G401.6 (cell line): ENCODE data around the gene TBC1D1.

ENCODE experiments used
- FAIRE-seq: peaks from 2 replicates; lab custom pipeline; 2012; peaks lifted over from hg19 to GRCh38; lab: Jason Lieb, UNC

Gene TBC1D1

DNA sequence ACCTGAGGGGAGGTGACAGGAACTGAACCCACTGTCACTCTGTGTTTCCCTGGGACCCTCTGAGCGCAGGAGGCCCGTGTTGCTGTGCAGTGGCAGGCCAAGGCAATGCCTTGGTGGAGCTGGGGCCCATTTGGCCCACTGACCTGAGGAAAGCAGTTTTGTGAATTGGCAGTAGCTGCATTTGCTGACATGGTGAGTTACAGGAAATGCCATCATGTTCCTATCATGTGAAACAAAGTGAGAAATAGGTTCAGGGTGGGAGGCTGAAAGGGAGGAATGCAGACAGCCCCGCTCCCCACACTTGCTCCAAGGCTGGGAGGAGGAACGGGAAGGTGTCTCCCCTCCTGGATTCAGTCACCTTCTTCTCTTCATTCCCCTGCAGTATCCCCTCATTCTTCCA is 215.4 kb downstream of the TBC1D1 start:
- FAIRE-seq, result no peak

DNA sequence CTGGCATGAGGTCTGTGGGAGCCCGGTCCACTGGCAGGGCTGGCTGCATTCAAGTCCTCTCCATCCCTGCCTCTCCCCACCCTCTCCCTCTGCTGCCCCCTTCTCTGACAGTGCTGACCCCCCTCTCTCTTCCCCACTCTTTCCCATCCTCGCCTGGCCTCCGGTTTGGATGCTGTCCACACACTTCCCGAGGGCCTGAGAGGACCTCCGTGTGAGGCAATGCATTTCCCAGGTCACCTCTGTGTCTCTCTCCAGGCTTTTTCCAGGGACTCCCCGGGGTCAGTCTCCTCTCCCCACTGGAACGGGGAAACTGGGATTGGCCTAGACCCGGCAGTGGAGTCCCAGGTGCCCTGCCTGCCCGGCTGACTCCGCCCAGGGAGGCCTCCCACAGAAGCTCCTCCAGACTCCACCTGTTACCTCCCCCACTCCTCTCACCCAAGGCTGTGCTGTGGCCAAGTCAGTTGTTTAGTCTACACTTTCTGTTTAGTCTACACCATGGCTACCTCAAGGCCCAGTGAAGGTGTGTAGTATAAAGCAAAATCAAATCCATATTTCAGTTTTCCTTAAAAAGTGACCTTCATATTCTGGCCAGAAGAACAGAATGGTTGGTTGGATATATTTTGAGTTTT is 216.1 kb downstream of the TBC1D1 start:
- FAIRE-seq, result no peak

DNA sequence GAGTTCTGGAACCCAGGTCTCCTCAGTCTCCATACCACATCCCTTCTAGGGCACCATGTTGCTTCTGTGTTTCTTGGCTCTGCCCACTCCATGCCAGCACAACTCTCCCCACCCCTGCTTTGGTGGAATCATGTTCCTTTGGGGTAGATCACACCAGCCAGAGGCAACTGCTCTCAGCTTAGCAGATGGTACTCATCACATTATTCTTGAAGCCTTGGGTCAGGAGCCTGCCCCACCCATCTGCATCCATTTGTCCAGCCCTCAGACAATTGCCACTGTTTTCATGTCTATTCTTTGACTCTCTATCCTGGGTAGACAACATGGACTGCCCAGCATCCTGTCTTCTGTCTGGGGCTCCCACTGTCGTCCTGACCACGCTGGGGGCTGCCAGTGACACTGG is 216.9 kb downstream of the TBC1D1 start:
- FAIRE-seq, result no peak

DNA sequence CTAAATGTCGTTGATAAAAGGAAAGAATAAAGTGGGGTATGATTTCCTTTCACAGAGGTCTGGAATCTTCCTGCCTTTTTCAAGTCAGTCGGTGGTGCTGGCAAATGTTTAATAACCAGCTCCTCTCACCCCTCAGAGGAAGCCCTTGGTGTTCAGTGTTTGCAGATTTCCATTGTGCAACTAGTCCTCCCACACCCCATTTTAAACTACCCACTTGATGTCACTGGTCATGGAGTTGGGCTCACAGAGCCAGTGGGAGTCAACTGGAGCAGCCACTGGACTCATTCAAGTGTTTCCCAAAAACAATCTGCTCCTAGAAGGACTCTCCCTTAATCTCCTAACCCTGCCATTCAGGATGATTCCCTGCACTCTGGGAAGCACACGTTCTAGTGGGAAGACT is 218.5 kb downstream of the TBC1D1 start:
- no peak for FAIRE-seq

DNA sequence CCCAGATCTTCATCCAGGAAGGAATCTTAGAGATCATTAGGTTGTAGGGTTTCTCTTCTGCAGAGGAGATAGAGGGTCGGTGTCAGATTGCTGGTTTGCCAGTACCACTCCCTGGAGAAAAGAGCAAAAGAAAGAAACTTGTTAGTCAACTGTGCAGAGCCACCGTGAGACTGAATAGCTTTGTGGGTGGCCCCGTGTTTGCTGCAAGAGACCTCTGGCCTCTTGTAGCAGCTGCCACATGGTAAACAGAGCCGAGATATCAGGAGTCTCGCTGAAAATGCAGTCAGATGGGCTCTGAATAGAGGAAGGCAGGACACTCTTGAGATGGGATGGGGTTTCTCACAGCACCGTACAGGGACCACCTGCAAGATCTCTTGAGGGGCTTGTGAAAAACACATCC is 219.0 kb downstream of the TBC1D1 start:
- no peak for FAIRE-seq

DNA sequence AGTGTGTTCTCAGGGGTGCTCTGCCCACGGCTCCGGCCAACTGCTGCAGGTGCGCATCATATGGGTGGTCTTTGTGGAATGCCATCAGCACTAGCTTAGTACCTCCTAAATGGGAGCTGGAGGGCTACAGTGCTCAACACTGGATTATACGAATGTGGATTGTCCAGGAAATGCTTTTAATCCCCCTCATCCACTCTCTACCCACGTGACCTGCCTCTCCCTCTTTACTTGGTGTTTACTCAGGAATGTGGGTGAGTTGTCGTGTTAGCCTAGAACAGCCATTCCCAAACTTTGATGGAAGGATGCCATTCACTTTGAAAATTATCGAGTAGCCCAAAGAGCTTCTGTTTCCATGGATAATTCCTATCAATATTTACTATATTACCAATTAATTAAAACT is 220.1 kb downstream of the TBC1D1 start:
- FAIRE-seq, result no peak

DNA sequence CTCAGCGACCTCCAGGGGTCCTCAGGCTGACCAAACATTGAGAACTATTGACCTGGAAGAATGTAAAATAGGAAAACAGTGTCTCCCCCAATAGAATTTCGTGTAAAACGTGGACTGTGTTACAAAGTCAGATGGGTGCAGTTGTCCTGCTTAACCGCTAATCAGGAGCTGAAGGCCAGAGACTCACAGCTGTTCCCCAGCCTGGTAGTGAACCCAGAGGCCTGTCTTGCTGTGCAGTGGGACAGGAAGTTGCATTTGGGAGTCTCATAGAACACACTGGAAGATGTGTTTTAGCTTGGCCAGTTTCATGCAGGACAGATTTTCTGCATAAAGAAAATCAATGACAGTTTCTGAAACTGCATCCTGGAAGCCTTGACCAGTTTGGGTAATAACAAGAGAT is 220.8 kb downstream of the TBC1D1 start:
- no peak for FAIRE-seq

DNA sequence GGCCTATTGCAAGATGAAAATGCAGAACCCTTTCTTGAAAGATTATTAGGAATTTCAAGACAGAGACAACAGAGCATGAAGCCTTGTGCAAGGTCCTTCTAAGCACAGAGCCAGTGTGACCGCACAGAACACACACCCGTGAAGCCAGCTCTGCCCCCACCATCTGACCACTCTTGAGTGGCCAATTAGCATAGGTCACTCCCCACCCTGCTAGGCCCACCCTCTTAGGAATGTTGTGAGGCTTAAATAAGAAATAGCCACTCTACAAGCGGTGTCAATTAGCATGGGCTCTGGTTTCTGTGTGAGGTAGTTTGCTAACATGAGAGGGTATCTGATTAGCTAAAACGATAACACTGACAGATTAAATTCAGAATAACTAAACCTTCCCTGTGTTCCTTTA is 222.2 kb downstream of the TBC1D1 start:
- no peak for FAIRE-seq

DNA sequence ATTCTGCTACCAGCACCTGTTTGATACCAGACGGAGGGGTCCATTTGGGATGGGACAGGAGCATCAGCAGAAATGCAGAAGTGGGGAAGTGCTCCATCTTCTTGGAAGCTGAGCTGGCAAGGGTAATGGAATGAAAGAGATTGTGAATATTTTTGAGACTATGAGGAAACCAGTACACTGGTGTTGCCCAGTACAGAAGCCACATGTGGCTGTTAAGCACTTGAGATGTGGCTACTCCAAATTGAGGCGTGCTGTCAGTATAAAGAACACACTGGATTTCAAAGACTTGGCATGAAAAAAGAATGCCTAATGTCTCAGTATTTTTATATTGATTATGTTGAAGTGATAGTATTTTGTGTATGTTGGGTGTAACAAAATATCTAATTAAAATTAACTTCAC is 222.7 kb downstream of the TBC1D1 start:
- no peak for FAIRE-seq

DNA sequence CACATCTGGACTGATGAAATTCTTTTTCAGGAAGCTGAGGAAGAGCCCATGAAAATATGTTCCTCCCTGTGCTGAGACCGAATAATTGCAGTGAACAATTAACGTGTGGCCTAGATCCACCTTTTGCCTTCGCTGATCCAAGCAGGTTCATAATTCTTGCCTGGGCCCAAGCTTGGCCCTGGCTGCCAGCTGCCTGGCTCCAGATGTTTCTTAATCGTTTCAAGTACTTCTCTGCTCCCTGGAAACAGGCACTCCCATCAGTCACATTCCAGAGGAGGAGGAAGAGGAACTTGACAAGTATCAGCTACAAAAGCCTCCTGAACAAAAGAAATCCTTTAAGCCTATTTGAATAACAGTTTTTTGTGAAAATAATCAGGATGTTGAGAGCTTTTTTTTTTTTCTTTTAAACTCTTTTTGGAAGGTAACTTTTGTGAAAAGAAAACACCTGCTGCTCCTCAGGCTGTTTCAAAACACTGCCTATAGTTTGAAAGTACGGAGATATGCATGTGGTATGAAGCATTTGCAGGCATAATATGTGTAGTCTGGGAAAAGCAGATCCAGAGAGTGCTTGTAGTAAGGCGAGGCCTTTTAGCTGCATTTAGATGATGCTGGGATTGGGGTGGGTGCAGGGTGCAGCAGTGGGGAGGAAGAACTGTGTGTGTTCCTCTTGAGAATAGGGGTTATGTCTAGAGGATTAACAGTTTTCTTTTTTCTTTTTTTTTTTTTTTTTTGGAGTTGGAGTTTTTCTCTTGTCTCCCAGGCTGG is 223.7 kb downstream of the TBC1D1 start:
- FAIRE-seq, result no peak

DNA sequence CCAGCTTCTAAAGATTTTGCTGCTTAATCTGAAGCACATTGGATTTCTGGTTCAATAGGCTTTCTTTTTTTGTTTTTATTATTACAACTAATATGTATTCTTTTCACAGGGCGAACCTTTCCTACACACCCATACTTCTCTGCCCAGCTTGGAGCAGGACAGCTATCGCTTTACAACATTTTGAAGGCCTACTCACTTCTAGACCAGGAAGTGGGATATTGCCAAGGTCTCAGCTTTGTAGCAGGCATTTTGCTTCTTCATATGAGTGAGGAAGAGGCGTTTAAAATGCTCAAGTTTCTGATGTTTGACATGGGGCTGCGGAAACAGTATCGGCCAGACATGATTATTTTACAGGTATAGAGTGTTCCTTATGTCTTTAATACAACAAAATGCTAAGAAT is 224.7 kb downstream of the TBC1D1 start:
- FAIRE-seq, result no peak

DNA sequence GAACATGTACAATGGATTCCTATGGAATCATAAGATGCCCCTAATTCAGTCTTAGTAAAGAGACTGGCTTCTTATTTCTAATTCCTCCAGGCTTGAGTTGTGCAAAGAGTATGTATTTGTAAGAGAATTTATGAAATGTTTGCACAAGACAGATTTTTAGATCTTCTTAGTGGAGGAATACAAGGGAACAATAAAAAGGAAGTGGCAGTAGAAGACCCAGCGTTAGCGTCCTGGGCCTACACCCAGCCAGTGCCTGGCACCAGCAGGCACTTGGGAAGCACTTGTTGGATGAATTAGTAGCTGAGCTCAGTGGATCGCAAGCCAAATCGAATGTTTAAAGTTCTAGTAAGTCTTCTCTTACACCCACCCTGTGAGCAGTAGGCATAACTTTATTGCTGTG is 226.7 kb downstream of the TBC1D1 start:
- FAIRE-seq, result no peak

DNA sequence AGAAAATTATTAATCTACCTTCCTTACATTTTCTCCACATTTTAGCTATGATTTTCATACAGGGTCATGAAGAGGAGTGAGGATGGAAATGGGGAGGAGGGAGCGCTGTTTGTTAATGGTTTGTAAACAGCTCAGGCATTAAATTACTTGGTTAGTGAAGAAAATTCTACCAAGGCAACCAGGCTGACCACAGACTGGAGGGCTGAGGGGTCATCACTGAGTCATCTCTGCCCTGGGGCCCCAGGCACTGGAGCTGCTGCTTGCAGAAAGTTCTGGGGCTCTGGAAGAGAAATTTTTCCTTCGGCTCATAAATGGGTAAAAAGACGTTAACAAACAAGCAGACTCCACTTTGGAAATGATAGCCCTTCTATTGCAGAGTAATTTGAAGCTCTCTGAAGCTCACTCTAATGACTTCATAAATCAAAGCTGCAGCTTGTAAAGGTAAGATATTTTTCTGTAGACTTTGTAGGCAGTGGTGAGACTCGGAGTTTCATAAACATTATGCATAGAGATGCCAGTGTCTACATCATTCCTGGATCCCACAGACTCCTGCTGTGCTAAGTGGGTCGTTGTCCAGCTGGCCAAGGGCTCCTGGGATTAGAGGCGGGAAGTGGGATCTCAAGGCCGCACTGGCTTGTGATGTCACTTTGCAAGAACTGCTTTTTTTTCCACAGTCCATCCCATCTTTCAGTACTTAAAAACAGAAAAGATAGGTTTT is 228.9 kb downstream of the TBC1D1 start:
- no peak for FAIRE-seq

DNA sequence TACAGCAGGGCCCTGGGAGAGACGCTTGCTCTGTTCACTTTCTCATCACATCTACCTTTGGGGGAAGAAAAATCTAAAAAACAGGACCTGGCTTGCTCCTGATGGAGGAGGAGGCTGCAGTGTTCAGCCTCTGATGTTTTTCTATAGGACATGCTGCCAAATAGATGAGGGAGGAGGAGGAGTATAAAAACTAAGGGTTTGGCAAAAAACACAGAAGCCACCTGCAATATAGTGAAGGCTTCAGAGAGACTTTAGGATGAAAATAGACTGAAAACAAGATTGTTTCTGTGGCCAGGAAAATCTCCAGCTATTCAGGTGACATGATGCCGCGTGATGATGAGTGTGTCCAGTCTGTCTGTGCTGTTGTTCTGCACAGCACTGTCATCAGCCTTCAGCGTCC is 229.9 kb downstream of the TBC1D1 start:
- no peak for FAIRE-seq

DNA sequence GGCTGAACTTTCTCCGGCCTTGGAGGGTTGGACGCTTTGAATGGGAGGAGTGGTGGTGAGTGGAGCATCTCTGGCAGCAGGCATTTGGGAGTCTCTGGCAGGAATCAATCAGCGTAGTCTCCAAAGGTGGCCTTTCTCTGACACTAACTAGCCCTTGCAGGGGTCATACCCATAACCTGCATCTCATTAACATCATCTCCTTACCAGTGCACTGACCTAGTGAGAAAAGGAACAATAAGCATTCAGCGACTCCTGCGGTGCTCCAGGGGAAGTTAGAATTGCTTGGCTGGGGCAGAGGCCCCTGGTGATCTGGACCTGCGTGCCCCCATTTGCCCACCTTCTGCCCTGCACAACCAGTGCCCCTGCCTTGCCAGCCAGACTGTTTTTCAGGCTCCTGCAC is 231.2 kb downstream of the TBC1D1 start:
- no peak for FAIRE-seq

DNA sequence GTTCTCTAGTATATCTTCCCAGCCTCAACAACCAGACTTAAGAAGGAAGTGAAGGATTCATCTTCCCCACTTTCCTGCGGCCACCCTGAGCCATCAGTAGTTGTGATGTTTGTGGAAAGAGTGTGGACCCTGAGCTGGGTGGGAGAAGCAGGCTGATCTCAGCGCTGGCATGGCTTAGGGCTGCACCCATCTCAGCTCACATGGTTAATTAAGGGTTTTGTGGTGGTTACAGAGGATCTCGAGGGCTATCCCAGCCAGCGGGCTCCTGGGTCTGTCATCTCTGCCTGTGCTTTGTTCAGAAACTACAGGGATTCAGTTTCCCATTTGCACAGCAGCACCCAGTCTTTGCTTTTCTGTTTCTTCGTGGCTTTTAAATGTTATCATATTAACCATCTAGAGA is 232.7 kb downstream of the TBC1D1 start:
- FAIRE-seq, result no peak

DNA sequence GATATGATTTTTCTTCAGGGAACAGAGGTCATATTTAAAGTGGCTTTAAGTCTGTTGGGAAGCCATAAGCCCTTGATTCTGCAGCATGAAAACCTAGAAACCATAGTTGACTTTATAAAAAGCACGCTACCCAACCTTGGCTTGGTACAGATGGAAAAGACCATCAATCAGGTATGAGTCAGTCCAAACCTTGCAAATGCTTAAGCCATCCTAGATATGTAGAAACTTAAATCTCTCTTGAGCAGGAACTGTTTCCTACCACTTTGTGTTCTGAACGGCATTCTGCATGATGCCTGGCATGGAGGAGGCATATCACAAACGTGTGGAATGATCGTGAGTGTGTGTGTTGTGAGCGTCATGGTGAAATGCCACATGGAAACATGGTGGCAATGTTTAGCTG is 234.1 kb downstream of the TBC1D1 start:
- no peak for FAIRE-seq

DNA sequence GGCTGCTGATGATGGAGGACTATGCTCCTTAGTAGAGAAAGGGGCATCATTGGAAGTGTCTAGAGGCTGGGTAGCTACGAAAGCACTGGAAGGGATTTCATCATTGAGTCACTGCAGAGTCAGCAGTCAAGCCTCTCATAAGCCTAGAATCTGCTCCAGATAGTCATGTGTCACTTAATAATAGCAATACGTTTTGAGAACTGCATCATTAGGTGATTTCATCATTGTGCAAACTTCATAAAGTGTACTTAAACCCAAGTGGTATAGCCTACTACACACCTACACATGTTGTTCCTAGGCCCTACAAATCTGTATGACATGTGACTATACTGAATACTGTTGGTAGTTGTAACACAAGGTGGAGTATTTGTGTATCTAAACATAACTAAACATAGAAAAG is 234.9 kb downstream of the TBC1D1 start:
- no peak for FAIRE-seq

DNA sequence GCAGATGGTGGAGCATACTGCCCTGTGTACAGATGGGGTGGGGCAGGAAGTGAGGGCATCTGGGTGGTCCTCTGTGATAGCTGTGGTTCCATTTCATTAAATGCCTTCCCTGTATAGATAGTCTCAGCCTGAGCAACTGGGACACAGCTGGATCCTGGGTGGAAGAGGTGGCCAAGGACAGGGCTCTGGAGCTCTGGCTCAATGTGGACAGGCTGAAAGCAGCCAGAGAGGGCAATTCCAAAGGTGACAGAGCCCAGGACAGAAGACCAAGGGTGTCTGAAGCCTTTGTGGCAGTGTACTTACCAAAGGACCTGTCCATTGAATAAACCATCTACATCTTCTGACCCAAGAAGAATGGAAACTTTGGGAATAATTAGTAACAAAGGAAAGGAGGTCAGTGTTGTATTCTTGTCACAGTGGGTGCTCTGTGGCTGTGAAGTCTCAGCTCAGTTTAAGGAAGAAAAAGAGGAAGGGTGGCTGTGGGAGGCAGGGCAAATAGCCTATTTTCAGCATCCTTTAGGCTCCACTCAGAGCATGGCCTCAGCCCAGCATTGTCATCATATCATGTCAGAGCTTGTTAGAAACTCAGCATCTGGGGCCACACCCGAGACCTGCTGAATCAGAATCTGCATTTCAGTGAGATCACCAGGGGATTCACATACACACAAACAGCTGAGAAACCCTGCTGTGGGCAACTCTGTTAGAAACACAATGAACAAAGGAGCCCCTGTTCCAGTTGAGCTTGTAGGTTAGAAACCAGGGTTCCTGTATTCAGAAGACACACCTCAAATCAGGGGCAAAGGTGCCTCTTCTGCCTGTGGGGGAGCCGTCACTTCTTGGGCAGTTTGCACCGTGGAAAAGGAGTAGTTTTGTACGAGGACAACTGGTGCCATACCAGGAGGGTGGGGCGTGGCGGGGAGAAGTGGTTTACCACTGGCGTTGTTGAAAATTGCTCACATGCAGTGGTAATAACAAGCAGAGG is 237.9 kb downstream of the TBC1D1 start:
- FAIRE-seq, result no peak

DNA sequence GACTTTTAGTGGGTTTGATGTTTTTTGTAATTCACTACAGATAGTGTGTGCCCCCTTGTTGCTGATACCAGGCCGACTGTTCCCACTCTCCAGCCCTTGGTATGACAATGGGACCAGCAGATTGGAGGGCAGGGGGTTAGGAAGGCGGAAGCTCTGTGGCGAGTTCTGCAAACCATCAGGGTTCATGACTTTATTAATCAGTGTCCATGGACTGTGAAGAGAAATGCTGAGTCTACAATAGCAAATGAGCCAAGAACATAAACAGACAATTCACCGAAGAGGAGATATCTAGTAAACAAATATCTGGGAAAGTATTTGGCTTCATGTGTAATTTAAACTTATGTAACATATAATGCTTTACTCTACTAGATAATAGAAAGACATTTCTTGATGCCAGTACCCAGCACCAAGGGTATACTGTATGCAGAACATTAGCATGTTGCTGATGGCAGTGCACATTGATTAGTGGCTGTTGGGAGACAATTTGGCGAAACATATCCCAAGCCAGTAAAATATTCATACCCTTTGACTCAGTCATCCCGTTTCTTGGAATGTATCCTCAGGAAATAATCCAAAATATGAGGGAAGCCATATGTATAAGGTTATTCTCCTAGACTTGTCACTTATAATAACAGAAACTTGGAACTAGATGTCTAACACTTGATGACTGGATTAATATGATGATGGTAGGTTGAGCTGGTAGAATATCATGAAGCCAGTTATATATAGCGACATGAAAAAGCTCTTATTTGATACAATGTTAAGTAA is 238.8 kb downstream of the TBC1D1 start:
- FAIRE-seq, result no peak

DNA sequence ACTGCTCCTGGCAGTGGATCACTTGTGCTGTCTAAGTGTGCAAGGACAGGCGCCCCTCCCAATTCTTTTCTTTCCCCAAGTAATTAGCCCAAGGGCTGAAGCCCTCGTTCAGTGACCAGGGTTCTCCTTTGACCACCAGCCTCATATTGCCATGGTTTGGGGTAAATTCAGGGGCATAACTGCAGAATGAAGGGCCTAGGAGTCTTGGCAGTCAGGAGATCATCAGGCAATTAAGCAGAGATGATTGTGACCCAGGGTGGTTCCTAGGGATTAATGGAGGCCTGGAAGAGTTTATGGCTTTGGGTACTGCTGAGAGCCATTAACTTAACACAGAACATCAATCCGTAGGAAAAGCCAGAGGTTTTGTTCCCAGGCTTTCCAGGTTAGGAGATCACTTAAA is 240.0 kb downstream of the TBC1D1 start:
- no peak for FAIRE-seq
